OCI-LY7 (cell line): ENCODE measurements around the gene EXOC4. TPM values are rescaled to one million over a fixed set of nuclear protein-coding genes. Genes with fewer than 3 reads are reported as not detected.

ENCODE experiments used
- BruUV-seq: library from RNA; stranded (reverse); fragments of 400-500 nt; replicated peaks from 2 replicates; lab custom pipeline; 2021; lab: Mats Ljungman, UMichigan
- CTCF ChIA-PET: fragments of 300-600 bp; sonication (Branson Sonifier 250); formaldehyde crosslinking; loops from one replicate; lab custom pipeline; 2022; ENCODE audit warnings: antibody characterized with exemption; ENCODE audit not compliant: unreplicated experiment; lab: Charles Lee
- POLR2A ChIA-PET: fragments of 300-600 bp; sonication (Branson Sonifier 250); formaldehyde crosslinking; loops from one replicate; lab custom pipeline; 2022; ENCODE audit warnings: antibody characterized with exemption; lab: Charles Lee
- DNase-seq: peaks from one replicate; pipeline ENCODE4 v3.0.0-alpha.2; 2015; ENCODE audit warnings: low spot score
- H2AFZ ChIP-seq: fragments of 200-600 bp; sonication (generic), shearing (Covaris generic); 2 replicates; pipeline ENCODE4 v1.6.1; 2014; ENCODE audit warnings: mild to moderate bottlenecking, antibody characterized with exemption, low read length, moderate library complexity
- H3K27ac ChIP-seq: fragments of 200-600 bp; sonication (generic); 2 replicates; pipeline ENCODE4 v1.5.1; 2014; ENCODE audit warnings: mixed run types, low read depth, mild to moderate bottlenecking, moderate library complexity, low read length, inconsistent platforms; ENCODE audit not compliant: poor library complexity, severe bottlenecking
- H3K36me3 ChIP-seq: fragments of 200-600 bp; sonication (generic); 2 replicates; pipeline ENCODE4 v1.6.1; 2014; ENCODE audit warnings: mild to moderate bottlenecking, antibody characterized with exemption, low read length, moderate library complexity, mixed read lengths; ENCODE audit not compliant: insufficient read depth
- H3K4me1 ChIP-seq: fragments of 200-600 bp; sonication (generic); 2 replicates; pipeline ENCODE4 v1.5.1; 2014; ENCODE audit warnings: mild to moderate bottlenecking, low read length; ENCODE audit not compliant: insufficient read depth, poor library complexity, severe bottlenecking
- H3K4me2 ChIP-seq: fragments of 200-600 bp; sonication (generic); 2 replicates; pipeline ENCODE4 v1.6.1; 2014; ENCODE audit warnings: mild to moderate bottlenecking, low read length
- H3K4me3 ChIP-seq: fragments of 200-600 bp; sonication (generic); 2 replicates; pipeline ENCODE4 v1.5.1; 2014; ENCODE audit warnings: mild to moderate bottlenecking, low read depth, low read length; ENCODE audit not compliant: poor library complexity, severe bottlenecking
- H3K79me2 ChIP-seq: fragments of 200-600 bp; sonication (generic); 2 replicates; pipeline ENCODE4 v1.6.1; 2016; ENCODE audit warnings: low read depth, mild to moderate bottlenecking, low read length, moderate library complexity, mixed read lengths; ENCODE audit not compliant: insufficient read depth
- H3K9me2 ChIP-seq: fragments of 200-600 bp; sonication (generic); 2 replicates; pipeline ENCODE4 v1.6.1; 2016; ENCODE audit warnings: mild to moderate bottlenecking, low read length, mixed read lengths; ENCODE audit not compliant: insufficient read depth
- H3K9me3 ChIP-seq: fragments of 200-600 bp; sonication (generic); 2 replicates; pipeline ENCODE4 v1.6.1; 2014; ENCODE audit warnings: mild to moderate bottlenecking, mixed run types, low read length, mixed read lengths
- H4K20me1 ChIP-seq: fragments of 200-600 bp; sonication (generic); 2 replicates; pipeline ENCODE4 v1.6.1; 2014; ENCODE audit warnings: mild to moderate bottlenecking, antibody characterized with exemption, low read length, moderate library complexity, mixed read lengths; ENCODE audit not compliant: insufficient read depth
- EZH2phosphoT487 ChIP-seq: fragments of 200-600 bp; sonication (generic); IDR thresholded peaks from 2 replicates; pipeline ENCODE4 v1.6.1; 2018; ENCODE audit warnings: low read depth, borderline replicate concordance, mild to moderate bottlenecking, mixed run types, antibody characterized with exemption, low read length, moderate library complexity, mixed read lengths
- intact Hi-C: fragments of 100-400 bp; cut with micrococcal nuclease; formaldehyde crosslinking; loops from one replicate; pipeline ENCODE4 v1.10.0; 2022; ENCODE audit not compliant: unreplicated experiment
- total RNA-seq, 2 experiments: library from RNA; depleted of rRNA in 1 of 2; stranded (reverse); fragments of >200 nt in 1 of 2; shearing (Covaris generic) in 1 of 2; gene quantifications; 2 replicates each; pipeline ENCODE4 v1.2.3, GENCODE V29; 2014 to 2022
- TF ChIP-seq, protein P1 (sequence below): fragments of 200-600 bp; sonication (generic); conservative IDR thresholded peaks from 2 replicates; pipeline ENCODE4 v1.5.1; 2014; ENCODE audit warnings: mild to moderate bottlenecking, antibody characterized with exemption, low read length, moderate library complexity, mixed read lengths

EXOC4 gene
- total RNA-seq, 2 experiments from 2014 or later, result 75.1 to 93.2 TPM

DNA sequence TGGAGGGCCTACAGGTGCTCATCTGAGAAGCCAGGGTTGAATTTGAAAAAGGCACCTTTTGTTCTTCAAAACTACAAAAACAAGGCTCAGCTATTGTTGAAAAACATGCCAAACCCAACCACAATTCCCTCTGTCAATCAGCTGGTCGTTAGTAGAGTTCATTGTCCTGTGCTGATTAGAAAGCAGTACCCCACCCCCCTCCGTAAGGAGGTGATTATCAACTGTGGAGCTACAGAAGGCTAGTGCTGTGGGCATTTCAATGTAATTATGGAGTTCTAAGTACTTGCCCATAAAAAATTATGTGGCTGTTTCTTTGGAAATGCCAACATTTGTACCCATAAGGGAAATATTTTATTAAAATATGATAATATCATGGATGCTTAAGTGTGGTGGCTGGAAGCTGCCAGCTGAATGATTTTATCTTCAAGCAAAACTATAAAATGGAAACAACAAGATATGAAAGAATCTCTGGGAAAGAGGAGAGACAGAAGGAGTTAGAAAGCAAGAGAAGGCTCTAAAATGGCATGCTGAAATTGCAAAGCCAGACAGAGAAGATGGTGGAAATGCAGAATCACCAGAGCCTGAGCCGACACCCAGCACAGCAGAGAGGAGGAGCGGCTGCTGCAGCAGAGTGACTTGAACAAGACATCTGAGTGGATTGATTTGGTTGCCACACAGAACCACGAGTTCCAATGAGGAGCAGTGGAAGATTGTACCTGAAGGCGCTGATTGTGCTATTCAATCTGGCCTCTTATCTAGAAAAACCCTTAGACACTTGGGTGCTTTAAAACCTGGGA, 694.8 kb downstream of the EXOC4 start:
- Histone ChIP-seq H3K9me3 (no peaks in the 10 kb centered on the region), H3K4me3 (no peak overlapping the region), H4K20me1 (no peaks in the 10 kb centered on the region), H3K79me2 (no peaks in the 10 kb centered on the region), H3K27ac (no peak overlapping the region), H3K4me1 (no peaks in the 10 kb centered on the region), H3K9me2 (no peaks in the 10 kb centered on the region), H3K36me3 (no peaks in the 10 kb centered on the region), H3K4me2 (no peak overlapping the region), H2AFZ (no peak overlapping the region)
- intact Hi-C loops, result no loop called here
- BruUV-seq, result no TSS peak
- DNase-seq, result no peak
- TF ChIP-seq, protein P1, sequence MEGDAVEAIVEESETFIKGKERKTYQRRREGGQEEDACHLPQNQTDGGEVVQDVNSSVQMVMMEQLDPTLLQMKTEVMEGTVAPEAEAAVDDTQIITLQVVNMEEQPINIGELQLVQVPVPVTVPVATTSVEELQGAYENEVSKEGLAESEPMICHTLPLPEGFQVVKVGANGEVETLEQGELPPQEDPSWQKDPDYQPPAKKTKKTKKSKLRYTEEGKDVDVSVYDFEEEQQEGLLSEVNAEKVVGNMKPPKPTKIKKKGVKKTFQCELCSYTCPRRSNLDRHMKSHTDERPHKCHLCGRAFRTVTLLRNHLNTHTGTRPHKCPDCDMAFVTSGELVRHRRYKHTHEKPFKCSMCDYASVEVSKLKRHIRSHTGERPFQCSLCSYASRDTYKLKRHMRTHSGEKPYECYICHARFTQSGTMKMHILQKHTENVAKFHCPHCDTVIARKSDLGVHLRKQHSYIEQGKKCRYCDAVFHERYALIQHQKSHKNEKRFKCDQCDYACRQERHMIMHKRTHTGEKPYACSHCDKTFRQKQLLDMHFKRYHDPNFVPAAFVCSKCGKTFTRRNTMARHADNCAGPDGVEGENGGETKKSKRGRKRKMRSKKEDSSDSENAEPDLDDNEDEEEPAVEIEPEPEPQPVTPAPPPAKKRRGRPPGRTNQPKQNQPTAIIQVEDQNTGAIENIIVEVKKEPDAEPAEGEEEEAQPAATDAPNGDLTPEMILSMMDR, result no peak
- TF ChIP-seq EZH2phosphoT487, result no peak
- ChIA-PET POLR2A (interaction anchor here (1.2 kb wide), 1 partner anchor 24 kb away, joined by 3 read pairs; no protein-coding TSS in a partner anchor), CTCF (no interaction called here)

GRCh38 chr7:133948588-133948987, 695.7 kb downstream of the EXOC4 start:
- H3K79me2 ChIP-seq, result no peaks in the 10 kb centered on the region
- H3K9me2 ChIP-seq, result no peaks in the 10 kb centered on the region
- H2AFZ ChIP-seq, result no peak overlapping the region
- CTCF ChIA-PET, result no interaction called here
- intact Hi-C loops, result no loop called here
- H3K4me2 ChIP-seq, result no peak overlapping the region
- POLR2A ChIA-PET, result no interaction called here
- H3K4me3 ChIP-seq, result no peak overlapping the region
- no peaks in the 10 kb centered on the region for H3K9me3 ChIP-seq
- H3K27ac ChIP-seq, result no peak overlapping the region
- TF ChIP-seq EZH2phosphoT487, result no peak
- TF ChIP-seq, protein P1, result no peak
- no peaks in the 10 kb centered on the region for H3K36me3 ChIP-seq
- no peaks in the 10 kb centered on the region for H4K20me1 ChIP-seq
- H3K4me1 ChIP-seq, result no peaks in the 10 kb centered on the region
- no peak for DNase-seq
- no TSS peak for BruUV-seq

- H3K4me3 ChIP-seq, result no peak overlapping the region
- no peaks in the 10 kb centered on the region for H3K36me3 ChIP-seq
- no peak overlapping the region for H2AFZ ChIP-seq
- no peak for TF ChIP-seq EZH2phosphoT487
- TF ChIP-seq, protein P1, result no peak
- H3K9me2 ChIP-seq, result no peaks in the 10 kb centered on the region
- DNase-seq, result no peak
- POLR2A ChIA-PET, result interaction anchor here (1.1 kb wide), 1 partner anchor 12 kb away, joined by 4 read pairs; no protein-coding TSS in a partner anchor
- CTCF ChIA-PET, result interaction anchor here (1.4 kb wide), 1 partner anchor 93 kb away, joined by 3 read pairs; no protein-coding TSS in a partner anchor
- no peaks in the 10 kb centered on the region for H3K79me2 ChIP-seq
- no peak overlapping the region for H3K4me2 ChIP-seq
- H3K9me3 ChIP-seq, result no peaks in the 10 kb centered on the region
- H3K27ac ChIP-seq, result no peak overlapping the region
- no TSS peak for BruUV-seq
- H4K20me1 ChIP-seq, result no peaks in the 10 kb centered on the region
- intact Hi-C loops, result no loop called here
- H3K4me1 ChIP-seq, result no peaks in the 10 kb centered on the region
Observed at GRCh38 chr7:133950855-133951254, 698.0 kb downstream of the EXOC4 start.
